M059J (cell line): ENCODE measurements around the gene STT3B. TPM values are rescaled to one million over a fixed set of nuclear protein-coding genes. Genes with fewer than 3 reads are reported as not detected.
"Not testable (repeated sequence)": the region's sequence is repeated elsewhere in the genome, so short reads cannot be mapped to it uniquely, and the experiment has no call there.

Experiments used
- DNase-seq: peaks from one replicate; pipeline ENCODE4 v3.0.0-alpha.2; 2012; ENCODE audit warnings: low read depth
- total RNA-seq: library from RNA; depleted of rRNA; stranded (reverse); fragments of >200 nt; shearing (Covaris generic); gene quantifications from 2 replicates; pipeline ENCODE4 v1.2.3, GENCODE V29; 2014

STT3B gene
- total RNA-seq, 1 experiment from 2014 or later = 146 TPM

GRCh38 chr3:31600431-31600830 is 67.7 kb downstream of the STT3B start:
- DNase-seq = no peak

DNA sequence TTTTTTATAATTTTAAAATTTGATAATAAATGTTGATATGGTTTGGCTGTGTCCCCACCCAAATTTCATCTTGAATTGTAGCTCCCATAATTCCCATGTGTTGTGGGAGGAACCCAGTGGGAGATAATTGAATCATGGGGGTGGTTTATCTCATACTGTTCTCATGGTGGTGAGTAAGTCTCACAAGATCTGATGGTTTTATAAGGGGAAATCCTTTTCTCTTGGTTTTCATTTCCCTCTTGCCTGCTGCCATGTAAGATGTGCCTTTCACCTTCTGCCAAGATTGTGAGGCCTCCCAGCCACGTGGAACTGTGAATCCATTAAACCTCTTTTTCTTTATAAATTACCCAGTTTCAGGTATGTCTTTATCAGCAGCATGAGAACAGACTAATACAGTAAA is 72.6 kb downstream of the STT3B start:
- DNase-seq = not testable (repeated sequence)

DNA sequence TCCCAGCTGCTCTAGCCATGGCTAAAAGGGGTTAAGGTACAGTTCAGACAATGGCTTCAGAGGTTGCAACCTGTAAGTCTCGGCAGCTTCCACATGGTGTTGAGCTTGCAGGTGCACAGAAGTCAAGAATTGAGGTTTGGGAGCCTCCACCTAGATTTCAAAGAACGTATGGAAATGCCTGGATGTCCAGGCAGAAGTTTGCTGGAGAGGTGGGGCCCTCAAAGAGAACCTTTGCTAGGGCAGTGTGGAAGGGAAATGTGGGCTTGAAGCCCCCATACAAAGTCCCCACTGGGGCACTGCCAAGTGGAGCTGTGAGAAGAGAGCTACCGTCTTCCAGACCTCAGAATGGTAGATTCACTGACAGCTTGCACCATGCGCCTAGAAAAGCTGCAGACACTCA is 73.7 kb downstream of the STT3B start:
- no peak for DNase-seq

- peak; percentile 32 for DNase-seq
These were observed 78.1 kb downstream of the STT3B start for GRCh38 chr3:31610700-31611275.

DNA sequence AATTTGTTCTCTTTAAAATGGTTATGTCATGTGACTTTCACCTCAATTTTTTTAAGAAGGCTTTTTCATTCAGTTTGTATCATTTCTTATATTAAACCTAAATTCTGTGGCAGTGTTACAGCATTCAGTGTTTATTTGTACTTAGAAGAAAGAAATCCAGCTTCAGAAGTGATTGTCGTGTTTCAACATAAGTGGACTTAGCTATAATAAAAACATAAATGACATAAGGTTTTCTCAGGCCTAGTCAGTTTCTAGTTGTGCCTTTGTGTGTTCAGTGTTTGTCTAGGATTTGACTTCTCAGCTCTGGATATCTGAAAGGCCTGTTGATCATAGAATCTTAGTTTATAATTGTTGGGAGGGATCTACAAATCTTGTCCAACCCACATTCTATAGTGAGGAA is 80.5 kb downstream of the STT3B start:
- no peak for DNase-seq

DNA sequence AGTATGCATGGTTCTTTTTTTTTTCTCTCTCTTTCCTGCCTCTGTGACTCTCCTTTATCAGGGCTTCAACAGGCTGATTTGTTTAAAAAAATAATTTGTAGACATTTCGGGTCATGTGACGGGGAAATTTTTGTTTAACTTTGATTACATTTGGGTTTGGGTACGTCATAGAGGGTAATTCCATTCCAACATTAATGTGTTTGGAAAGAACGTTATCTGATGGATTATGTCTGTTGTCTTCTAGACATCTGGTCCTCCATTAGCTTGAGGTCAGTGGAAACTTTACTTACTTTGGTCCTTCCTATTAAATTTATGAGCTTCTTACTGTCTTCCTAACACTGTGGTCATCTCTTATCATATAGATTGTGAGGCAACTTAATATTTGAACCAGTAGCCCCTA is 80.9 kb downstream of the STT3B start:
- no peak for DNase-seq

- no peak for DNase-seq
These were observed 81.6 kb downstream of the STT3B start for GRCh38 chr3:31614162-31614921.

DNA sequence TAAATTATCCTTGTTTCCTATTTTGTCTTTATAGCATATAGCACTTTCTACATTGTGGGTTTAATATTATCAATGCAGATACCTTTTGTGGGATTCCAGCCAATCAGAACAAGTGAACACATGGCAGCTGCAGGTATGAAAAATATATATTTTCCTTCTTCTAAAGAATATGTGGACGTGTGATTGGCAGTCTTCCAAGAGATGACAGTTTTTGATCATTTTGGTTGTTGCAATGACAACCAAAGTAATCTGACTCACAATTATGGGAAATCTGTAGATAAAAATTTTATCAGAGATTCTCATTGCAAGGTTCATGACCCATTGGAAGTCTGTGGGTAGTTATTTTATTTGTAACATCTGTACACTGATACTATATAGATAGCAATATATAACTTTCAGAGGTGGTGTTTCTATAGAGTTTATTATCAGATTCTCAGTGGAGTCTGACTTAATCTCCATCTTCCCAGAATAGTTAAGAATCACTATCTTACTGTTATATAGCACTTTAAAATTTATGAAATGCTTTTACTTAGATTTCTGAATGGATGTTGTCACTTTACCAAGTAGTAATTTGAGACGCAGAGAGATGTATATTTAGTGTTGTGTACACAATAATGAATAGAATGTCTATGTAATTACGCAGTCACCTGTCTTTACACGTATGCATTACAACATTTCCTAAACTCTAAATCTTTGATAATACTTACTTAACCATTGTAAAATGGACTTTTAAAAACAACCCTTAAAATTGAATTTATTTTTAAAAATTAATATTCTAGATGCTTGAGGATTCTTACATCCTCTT is 82.5 kb downstream of the STT3B start:
- no peak for DNase-seq

- DNase-seq = no peak
These were observed 84.0 kb downstream of the STT3B start for GRCh38 chr3:31616711-31617110.

- DNase-seq = no peak
These were observed 87.9 kb downstream of the STT3B start for GRCh38 chr3:31620656-31621055.

DNA sequence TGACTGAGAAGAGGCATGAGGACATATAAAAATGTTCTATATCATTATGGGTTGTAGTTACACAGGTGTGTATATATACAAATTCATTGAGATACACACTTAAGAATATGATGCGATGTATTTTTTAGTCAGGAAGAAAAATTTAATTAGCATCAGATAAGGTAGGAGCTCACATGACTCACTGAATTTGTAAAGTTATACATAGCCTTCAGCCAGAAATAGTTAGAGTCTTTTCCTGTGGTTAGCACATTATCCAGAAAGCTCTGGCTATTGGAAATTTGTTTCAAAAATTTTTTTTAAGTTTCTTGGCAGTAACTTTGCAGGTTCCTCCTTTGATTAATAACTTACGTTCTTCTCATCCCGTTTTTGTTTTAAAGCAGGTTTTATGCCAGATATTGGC is 88.6 kb downstream of the STT3B start:
- DNase-seq = peak; percentile 64

DNA sequence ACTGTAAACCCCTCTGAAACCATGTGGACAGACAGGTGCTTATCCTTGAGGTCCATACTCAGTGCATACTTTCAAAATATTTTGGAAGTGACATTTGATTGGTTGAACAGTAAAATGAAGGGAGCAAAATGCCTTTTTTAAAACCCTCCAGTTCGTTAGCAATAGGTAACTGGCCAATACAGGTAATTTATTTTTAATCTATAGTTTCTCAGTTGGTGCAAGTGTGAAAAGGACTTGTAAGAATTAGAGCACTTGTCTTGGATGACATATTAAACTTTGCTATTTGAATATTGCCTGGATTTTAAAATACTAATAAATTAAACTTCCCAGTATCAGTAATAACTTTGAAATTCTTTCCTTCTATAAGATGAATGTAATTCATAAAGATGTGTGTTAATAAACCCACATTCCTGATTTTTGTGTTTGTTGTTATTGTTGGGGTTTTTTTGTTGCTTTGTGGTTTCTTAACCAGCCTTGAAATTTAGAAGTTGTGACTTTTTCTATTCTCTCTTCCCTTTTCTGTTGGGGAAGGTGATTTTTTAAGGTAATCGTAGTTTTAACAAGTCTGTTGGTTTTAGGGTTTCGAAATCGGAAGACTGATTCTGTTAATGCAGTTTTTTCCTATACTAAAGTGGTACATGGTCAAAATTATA is 90.0 kb downstream of the STT3B start:
- no peak for DNase-seq

- DNase-seq = no peak
These were observed 91.5 kb downstream of the STT3B start for GRCh38 chr3:31624083-31624709.

GRCh38 chr3:31625358-31625757 is 92.6 kb downstream of the STT3B start:
- no peak for DNase-seq

DNA sequence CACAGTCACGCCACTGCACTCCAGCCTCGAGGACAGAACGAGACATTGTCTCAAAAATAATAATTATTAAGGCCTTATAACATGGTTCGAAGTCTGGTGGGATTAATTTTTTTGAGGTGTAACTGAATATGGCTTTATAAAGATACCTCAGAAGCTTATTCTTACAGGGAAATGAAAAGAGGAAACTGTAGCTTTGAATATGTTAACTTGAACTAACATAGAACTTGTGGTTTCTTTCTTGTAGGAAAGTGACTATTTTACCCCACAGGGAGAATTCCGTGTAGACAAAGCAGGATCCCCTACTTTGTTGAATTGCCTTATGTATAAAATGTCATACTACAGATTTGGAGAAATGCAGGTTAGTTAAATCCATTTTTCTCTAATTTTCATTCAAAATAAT is 96.3 kb downstream of the STT3B start:
- DNase-seq = no peak

- DNase-seq = peak; percentile 85
These were observed 101.8 kb downstream of the STT3B start for GRCh38 chr3:31634476-31634875.

- DNase-seq = no peak
These were observed 102.8 kb downstream of the STT3B start for GRCh38 chr3:31635545-31635944.

- no peak for DNase-seq
These were observed 103.3 kb downstream of the STT3B start for GRCh38 chr3:31636049-31636448.

DNA sequence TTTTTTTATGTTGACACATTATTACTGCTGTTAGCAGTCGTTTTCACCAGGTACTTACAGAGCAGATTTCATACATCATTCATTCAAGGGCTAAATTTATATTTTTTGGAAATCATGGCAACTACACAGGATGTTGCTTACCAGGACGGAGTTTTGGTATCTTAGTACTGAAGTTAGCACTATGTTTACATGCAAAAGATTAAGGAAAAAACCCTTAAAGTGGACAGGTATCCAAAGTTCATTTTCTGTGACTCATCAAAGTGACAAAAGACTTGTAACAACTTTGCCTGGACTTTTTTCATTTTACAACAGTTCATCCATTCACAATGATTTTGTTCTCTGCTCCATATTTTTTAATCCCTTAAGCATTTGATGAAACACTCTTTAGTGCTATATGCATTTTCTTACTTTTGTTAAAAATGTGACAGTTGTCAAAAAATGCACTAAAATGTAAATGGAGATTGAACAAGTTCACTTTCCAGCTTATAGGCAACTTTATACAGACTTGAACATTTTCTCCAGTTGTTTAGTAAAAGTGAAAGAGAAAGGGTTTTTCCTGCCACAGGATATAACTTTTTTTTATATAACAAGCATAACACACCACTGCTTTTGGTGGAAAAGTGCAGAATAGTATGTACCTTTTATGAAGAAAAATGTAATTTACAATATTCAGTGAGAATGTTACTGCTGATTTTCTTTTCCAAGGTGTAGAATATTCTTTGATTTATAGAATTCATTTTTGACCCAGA is 104.1 kb downstream of the STT3B start:
- DNase-seq = no peak

DNA sequence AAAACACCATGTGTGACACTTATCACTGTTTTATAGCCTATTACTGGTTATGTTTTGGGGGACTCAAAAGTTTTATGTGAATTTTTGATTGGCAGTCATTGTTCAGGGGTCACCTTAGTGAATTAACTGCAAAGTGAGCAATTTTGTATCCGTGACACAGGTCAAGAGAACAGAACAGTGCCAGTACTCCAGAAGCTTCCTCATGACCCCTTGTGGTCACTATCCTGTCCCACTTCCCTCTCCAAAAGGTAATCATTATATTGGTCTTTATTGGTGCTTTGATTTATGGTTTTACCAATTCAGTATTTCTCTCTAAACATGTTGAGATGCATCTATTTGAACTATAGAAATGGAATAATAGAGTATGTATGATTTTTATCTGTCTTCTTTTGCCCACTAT is 107.1 kb downstream of the STT3B start:
- DNase-seq = no peak

GRCh38 chr3:31645256-31645655 is 112.5 kb downstream of the STT3B start:
- no peak for DNase-seq
